HG02759 (cell line): ENCODE data around the gene CACNA1D.

Experiments
- ATAC-seq: cut with Tn5 transposase; IDR thresholded peaks from one replicate; pipeline ENCODE4 v1.9.1; 2021; ENCODE audit warnings: mild to moderate bottlenecking, moderate library complexity; ENCODE audit not compliant: unreplicated experiment

The CACNA1D gene

GRCh38 chr3:53680028-53680427 is 185.6 kb downstream of the CACNA1D start:
- ATAC-seq = no peak

- no peak for ATAC-seq
Observed at GRCh38 chr3:53682807-53683206, 188.4 kb downstream of the CACNA1D start.

- no peak for ATAC-seq
Observed at GRCh38 chr3:53688066-53688465, 193.7 kb downstream of the CACNA1D start.

GRCh38 chr3:53688989-53689388 is 194.6 kb downstream of the CACNA1D start:
- no peak for ATAC-seq

- ATAC-seq = no peak
Observed at GRCh38 chr3:53689681-53690080, 195.3 kb downstream of the CACNA1D start.

GRCh38 chr3:53690521-53690920 is 196.1 kb downstream of the CACNA1D start:
- no peak for ATAC-seq

GRCh38 chr3:53691349-53691748 is 196.9 kb downstream of the CACNA1D start:
- ATAC-seq = no peak

- no peak for ATAC-seq
Observed at GRCh38 chr3:53691885-53692284, 197.5 kb downstream of the CACNA1D start.

- ATAC-seq = no peak
Observed at GRCh38 chr3:53693451-53693850, 199.0 kb downstream of the CACNA1D start.

GRCh38 chr3:53694046-53694445 is 199.6 kb downstream of the CACNA1D start:
- ATAC-seq = no peak

GRCh38 chr3:53694666-53695323 is 200.4 kb downstream of the CACNA1D start:
- no peak for ATAC-seq

GRCh38 chr3:53695324-53695690 is 200.9 kb downstream of the CACNA1D start:
- ATAC-seq = no peak

GRCh38 chr3:53696401-53697172 is 202.2 kb downstream of the CACNA1D start:
- no peak for ATAC-seq

GRCh38 chr3:53700441-53700840 is 206.0 kb downstream of the CACNA1D start:
- ATAC-seq = no peak

- ATAC-seq = no peak
Observed at GRCh38 chr3:53702776-53703530, 208.5 kb downstream of the CACNA1D start.

- no peak for ATAC-seq
Observed at GRCh38 chr3:53703630-53704362, 209.4 kb downstream of the CACNA1D start.

- no peak for ATAC-seq
Observed at GRCh38 chr3:53704363-53704725, 209.9 kb downstream of the CACNA1D start.

GRCh38 chr3:53705024-53705745 is 210.8 kb downstream of the CACNA1D start:
- ATAC-seq = no peak

GRCh38 chr3:53705774-53706173 is 211.4 kb downstream of the CACNA1D start:
- no peak for ATAC-seq

- ATAC-seq = no peak
Observed at GRCh38 chr3:53707222-53707621, 212.8 kb downstream of the CACNA1D start.
